ENCODE results near the gene SLC7A1.

Gene SLC7A1

DNA sequence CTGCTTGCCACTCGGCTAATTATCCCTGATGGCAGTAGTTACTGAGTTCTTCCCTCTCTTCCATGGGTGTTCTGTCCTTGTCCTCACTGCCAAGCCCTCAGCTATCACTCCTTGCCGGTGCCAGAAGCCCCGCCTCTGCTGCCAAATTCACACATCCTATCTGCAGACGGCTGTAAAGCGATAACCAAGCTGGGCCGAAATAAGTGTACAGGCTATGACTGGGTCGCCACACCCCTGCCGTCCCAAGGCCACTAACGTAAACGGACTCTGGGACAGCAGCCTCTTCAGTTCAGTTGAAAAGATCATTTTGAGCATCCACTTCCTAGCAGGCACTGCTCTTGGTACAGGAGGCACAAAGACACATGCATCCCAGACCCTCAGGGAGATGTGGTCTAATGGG, 13.3 kb downstream of the SLC7A1 start:
- DNase-seq, result no peak

DNA sequence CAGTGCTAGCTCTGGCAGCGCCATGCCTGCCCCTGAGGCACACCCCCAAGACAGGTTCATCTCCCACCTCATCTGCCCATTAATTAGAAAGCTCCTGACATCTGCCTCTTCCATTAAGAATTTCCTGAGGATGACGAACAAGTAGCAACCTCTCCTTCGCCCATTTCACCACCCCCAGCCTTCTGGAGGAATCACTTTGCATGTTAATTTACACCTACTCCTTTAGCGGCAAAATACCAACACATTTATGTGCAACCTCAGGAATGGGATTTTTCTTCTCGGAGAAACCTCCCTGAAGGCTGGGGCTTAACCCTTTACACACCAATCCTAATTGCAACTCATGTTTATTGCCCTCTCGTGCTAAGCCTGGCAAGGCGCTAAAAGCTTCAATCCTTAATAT, 13.8 kb downstream of the SLC7A1 start:
- DNase-seq, result no peak

- no peak for DNase-seq
Measured at GRCh38 chr13:29579094-29579493, 16.4 kb downstream of the SLC7A1 start.

- DNase-seq, result no peak
Measured at GRCh38 chr13:29578300-29579085, 17.0 kb downstream of the SLC7A1 start.

DNA sequence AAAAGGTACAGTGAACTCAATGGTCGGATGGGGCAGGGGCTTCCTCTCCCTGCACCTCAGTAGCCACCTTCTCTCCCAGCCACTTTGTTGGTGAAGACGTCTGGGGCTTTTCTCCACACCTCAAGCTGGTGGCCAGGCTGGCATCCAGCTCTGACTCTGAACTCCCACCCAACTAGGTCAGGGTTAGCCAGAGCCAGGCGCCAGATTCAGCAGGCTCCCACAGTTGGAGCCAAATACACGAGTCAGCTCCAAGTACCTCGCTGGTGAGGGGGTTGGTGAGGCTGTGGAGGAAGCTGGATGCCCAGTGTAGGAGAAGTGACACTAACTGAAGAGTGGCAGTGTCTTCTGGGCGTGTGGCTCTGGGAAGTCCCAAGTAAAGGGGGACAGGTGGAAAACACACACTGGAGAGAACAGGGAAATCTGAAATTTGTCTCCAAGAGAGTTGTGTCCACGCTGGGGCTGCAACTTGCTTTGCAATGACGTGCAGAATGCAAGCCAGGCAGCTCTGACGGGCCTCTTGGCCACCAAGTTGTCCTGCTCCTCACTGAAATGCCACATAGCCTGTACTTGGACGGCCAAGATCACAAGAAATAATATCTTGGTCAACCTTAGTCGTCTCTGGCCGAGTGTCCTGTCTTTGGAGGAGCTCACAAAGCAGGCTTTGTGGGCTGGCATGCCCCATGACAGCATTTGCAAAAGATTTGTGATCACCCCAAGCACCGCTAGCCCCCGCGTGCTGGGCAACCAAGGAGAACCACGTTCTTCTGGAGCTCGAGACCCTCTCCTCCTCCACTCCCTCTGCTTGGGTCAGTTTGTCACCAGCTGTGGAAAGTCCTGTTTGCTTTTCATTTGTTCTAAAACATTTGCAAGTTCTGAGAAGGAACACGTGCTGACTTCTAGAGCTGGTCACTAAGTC, 18.1 kb downstream of the SLC7A1 start:
- DNase-seq, result no peak

DNA sequence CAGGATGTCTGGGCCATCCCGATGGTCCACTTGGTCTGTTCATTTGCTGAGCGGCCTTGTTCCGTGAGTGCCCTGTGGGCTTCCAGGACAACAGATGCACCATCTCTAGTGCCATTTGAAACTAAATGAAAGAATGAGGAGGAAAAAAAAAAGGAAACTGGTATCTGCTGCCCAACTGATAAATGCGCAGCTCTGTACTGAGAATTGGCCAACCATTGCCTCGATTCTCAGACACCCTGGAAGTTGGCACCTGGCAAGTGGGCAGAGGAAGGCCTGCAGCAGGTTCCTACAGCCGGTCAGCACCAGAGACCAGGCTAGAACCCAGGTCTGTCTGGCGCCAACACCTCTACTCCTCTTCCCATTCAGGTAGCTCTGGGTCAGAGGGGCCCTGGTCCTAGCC, 18.9 kb downstream of the SLC7A1 start:
- no peak for DNase-seq

DNA sequence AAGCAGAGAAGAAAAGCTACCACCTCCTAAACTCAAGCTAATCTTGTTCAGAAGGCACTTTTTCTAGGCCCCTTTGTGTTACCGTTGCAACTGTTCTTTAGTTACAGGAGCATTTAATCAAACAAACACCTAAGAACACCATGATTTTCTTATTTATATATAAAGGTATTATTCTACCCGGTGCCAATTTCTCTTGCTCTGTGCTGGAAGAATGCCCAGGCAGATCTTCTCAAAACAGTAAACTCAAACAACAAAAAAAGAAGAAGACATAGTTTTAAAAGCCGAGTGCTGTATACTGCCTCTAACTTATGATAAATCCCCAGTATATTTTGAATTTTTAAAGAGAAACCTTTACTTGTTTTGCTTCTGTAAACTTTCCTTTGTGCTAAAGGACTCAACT, 20.4 kb downstream of the SLC7A1 start:
- no peak for DNase-seq

GRCh38 chr13:29573190-29573589, 22.3 kb downstream of the SLC7A1 start:
- DNase-seq, result peak; percentile 55

- DNase-seq, result no peak
Measured at GRCh38 chr13:29572575-29572974, 22.9 kb downstream of the SLC7A1 start.

- DNase-seq, result peak; percentile 22
Measured at GRCh38 chr13:29571876-29572570, 23.5 kb downstream of the SLC7A1 start.

DNA sequence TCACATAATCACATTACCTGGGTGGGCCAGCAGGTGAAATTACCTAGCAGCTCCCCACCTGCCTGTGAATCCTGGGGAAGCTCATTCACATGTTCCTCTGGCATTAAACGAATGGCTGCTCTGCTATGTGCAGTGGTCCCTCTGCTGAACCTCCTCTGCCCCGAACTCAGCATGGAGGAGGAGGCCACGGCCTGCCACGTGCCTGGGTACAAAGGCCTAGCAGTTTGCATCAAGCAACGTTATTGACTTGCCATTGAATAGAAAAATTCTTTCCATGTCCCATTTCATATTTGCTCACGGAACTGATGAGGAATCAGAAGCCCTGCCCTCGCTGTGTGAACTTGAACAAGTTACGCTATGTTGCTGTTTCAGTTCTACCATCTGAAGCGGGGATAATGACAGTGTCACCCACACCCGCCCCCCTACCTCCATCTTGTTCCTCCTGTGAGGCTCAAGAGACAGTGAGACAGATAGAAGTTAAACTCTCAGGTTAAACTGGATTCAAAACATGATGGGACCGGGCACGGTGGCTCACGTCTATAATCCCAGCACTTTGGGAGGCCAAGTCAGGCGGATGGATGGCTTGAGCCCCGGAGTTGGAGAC, 25.3 kb downstream of the SLC7A1 start:
- no peak for DNase-seq

- no peak for DNase-seq
Measured at GRCh38 chr13:29569253-29570050, 26.0 kb downstream of the SLC7A1 start.

DNA sequence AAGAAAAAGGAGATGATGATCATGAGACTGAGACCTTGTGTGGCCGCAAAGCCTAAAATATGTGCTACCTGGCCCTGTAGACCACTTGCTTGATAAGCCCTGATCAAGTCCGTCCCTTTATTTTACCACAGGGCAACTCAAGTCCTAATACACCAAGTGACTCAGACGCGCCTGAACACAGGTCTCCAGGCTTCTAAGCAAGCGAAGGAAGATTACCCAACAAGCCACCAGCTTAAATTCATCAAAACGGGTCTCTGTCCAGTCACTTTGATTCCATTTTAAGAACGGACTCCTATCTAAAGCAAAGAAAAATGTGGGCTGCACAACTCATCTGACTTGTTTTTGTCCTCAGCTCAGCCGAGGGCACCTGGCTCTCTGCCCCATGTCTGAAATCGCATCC, 26.8 kb downstream of the SLC7A1 start:
- peak; percentile 21 for DNase-seq

GRCh38 chr13:29567411-29567810, 28.1 kb downstream of the SLC7A1 start:
- no peak for DNase-seq

- DNase-seq, result no peak
Measured at GRCh38 chr13:29566206-29566605, 29.3 kb downstream of the SLC7A1 start.

DNA sequence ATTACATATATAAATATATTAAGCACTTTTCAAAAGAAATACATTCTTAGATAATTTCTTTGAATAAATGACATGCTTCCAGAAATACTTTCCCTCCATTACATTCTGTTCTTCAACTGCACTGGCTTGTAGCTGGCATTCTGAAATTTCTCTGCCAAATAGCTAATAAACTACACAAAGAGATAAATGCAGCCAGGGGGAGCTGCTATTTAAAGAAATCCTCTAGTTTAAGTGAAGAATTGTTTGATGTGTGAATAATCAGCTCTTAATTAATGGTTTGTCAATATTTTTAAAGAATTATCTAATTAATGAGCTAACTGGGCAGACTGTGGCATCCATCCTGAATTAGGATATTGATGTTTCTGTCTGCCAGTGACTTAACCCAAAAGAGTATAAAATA, 30.7 kb downstream of the SLC7A1 start:
- DNase-seq, result no peak

- DNase-seq, result no peak
Measured at GRCh38 chr13:29564373-29564772, 31.1 kb downstream of the SLC7A1 start.

DNA sequence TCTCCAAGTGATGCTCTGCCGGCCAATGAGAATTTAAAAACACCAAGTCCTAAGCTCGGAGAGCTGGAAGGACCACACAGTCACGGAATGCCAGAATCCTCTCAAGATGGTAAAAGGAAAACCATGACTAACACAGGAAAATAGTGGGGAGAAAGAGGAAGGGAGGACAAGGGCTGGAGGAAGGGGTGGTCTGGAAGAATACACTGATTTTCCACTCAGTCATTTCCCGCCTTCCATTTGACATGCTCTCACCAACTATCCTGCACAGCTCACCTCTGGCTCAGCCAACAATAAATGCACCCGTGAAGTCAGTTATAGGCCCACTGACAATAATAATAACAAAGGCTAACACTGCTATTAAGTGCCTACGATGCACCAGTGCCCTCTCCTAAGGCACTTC, 31.5 kb downstream of the SLC7A1 start:
- no peak for DNase-seq

- no peak for DNase-seq
Measured at GRCh38 chr13:29562786-29563438, 32.6 kb downstream of the SLC7A1 start.

GRCh38 chr13:29561918-29562317, 33.6 kb downstream of the SLC7A1 start:
- DNase-seq, result no peak

GRCh38 chr13:29556742-29557141, 38.7 kb downstream of the SLC7A1 start:
- DNase-seq, result no peak

GRCh38 chr13:29551214-29551613, 44.3 kb downstream of the SLC7A1 start:
- DNase-seq, result no peak
